Retinal pigment epithelial cell (primary cell): ENCODE data around the gene XAGE2.

Experiments used
- DNase-seq: peaks from one replicate; pipeline ENCODE4 v3.0.0-alpha.2; 2010; ENCODE audit warnings: low read depth
- H3K4me3 ChIP-seq: 2 replicates; pipeline ENCODE4 v1.5.1; 2011; ENCODE audit warnings: mild to moderate bottlenecking, low read length, control low read depth, moderate library complexity
- CTCF ChIP-seq: conservative IDR thresholded peaks from 2 replicates; pipeline ENCODE4 v1.5.1; 2011; ENCODE audit warnings: low read depth, low read length, control low read depth, inconsistent platforms

Gene XAGE2

GRCh38 chrX:52352551-52352950, 16.3 kb upstream of the XAGE2 start:
- H3K4me3 ChIP-seq: no peak overlapping the region
- DNase-seq: no peak
- no peak for TF ChIP-seq CTCF

GRCh38 chrX:52353838-52354237, 15.0 kb upstream of the XAGE2 start:
- no peak overlapping the region for H3K4me3 ChIP-seq
- TF ChIP-seq CTCF: no peak
- DNase-seq: no peak

- TF ChIP-seq CTCF: no peak
- H3K4me3 ChIP-seq: no peak overlapping the region
- DNase-seq: no peak
Measured at GRCh38 chrX:52355108-52355507, 13.7 kb upstream of the XAGE2 start.

- DNase-seq: no peak
- no peak overlapping the region for H3K4me3 ChIP-seq
- no peak for TF ChIP-seq CTCF
Measured at GRCh38 chrX:52359614-52360232, 9.1 kb upstream of the XAGE2 start.

- no peak for TF ChIP-seq CTCF
- H3K4me3 ChIP-seq: no peak overlapping the region
- DNase-seq: no peak
Measured at GRCh38 chrX:52361941-52362340, 6.9 kb upstream of the XAGE2 start.

GRCh38 chrX:52363247-52363883, 5.5 kb upstream of the XAGE2 start:
- TF ChIP-seq CTCF: peak; percentile 22
- peak; percentile 4 for DNase-seq

GRCh38 chrX:52378870-52379269, 10.0 kb downstream of the XAGE2 start:
- TF ChIP-seq CTCF: no peak
- H3K4me3 ChIP-seq: no peak overlapping the region
- DNase-seq: no peak

More at GRCh38 chrX:52363247-52363883, 5.5 kb upstream of the XAGE2 start:
- no peak overlapping the region for H3K4me3 ChIP-seq
